22Rv1 (cell line): Measurements from ENCODE around the gene PAPPA2.

Source experiments
- CTCF ChIP-seq: fragments of 450-650 bp; IDR thresholded peaks from 2 replicates; pipeline ENCODE4 v1.5.1; 2017; ENCODE audit warnings: mild to moderate bottlenecking
- ZFX ChIP-seq: fragments of 450-650 bp; IDR thresholded peaks from 2 replicates; pipeline ENCODE4 v1.6.1; 2017; ENCODE audit warnings: antibody characterized with exemption, borderline replicate concordance

GRCh38 chr1:176575991-176576390, 113.0 kb downstream of the PAPPA2 start:
- TF ChIP-seq CTCF (no peak), ZFX (no peak)
